ENCODE data around the gene HECTD4.

The HECTD4 gene

DNA sequence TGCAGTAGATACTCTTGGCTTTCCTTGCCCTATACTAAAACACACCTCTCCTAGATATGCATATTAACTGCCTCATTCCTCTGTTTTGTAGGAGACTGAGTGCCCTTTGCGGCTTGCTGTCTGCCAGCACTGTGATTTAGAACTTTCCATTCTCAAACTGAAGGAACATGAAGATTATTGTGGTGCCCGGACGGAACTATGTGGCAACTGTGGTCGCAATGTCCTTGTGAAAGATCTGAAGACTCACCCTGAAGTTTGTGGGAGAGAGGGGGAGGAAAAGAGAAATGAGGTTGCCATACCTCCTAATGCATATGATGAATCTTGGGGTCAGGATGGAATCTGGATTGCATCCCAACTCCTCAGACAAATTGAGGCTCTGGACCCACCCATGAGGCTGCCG is 241.5 kb downstream of the HECTD4 start:
- Mint-ChIP-seq H3K36me3 (ENCODE audit: low read depth) (peaks cover 47% of the 10 kb centered on the region), H3K4me1 (no peaks in the 10 kb centered on the region), H3K27ac (no peak overlapping the region), H3K4me3 (no peak overlapping the region), H3K9me3 (no peaks in the 10 kb centered on the region), H3K27me3 (ENCODE audit: low read depth, poor library complexity) (no peaks in the 10 kb centered on the region)
- no peak for DNase-seq
- no peak for TF ChIP-seq CTCF (IDR thresholded peaks at IDR 0.05)

GRCh38 chr12:112134731-112135130 is 247.5 kb downstream of the HECTD4 start:
- H3K9me3 Mint-ChIP-seq = no peaks in the 10 kb centered on the region
- H3K4me3 Mint-ChIP-seq = no peak overlapping the region
- no peak overlapping the region for H3K27ac Mint-ChIP-seq
- H3K27me3 Mint-ChIP-seq (ENCODE audit: low read depth, poor library complexity) = no peaks in the 10 kb centered on the region
- H3K4me1 Mint-ChIP-seq = no peaks in the 10 kb centered on the region
- TF ChIP-seq CTCF (IDR thresholded peaks at IDR 0.05) = no peak
- peaks cover 17% of the 10 kb centered on the region for H3K36me3 Mint-ChIP-seq (ENCODE audit: low read depth)
- no peak for DNase-seq

GRCh38 chr12:112133418-112133817 is 248.8 kb downstream of the HECTD4 start:
- H3K27ac Mint-ChIP-seq = no peak overlapping the region
- DNase-seq = no peak
- H3K36me3 Mint-ChIP-seq (ENCODE audit: low read depth) = peaks cover 12% of the 10 kb centered on the region
- H3K4me3 Mint-ChIP-seq = no peak overlapping the region
- no peak for TF ChIP-seq CTCF (IDR thresholded peaks at IDR 0.05)
- no peaks in the 10 kb centered on the region for H3K9me3 Mint-ChIP-seq
- no peaks in the 10 kb centered on the region for H3K4me1 Mint-ChIP-seq
- H3K27me3 Mint-ChIP-seq (ENCODE audit: low read depth, poor library complexity) = no peaks in the 10 kb centered on the region

DNA sequence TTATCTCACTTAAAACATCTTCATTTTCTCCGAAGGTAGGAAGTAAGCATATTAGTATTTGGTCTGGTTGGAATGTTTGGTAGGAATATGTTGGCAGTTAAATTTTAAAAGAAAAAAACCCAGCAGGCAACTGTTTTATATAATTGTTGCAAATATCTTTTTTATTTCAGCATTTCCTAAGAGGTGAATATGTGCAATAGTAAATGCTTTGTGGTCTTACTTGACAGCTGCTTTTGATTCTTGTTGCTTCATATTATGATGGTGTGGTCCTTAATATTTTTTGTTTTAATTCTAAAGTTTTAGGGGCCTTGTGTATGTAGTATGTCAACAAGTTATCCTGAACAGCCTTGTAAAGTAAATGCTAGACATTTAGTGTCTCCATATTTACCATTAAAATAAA is 250.5 kb downstream of the HECTD4 start:
- H3K27ac Mint-ChIP-seq = no peak overlapping the region
- DNase-seq = no peak
- no peaks in the 10 kb centered on the region for H3K9me3 Mint-ChIP-seq
- H3K27me3 Mint-ChIP-seq (ENCODE audit: low read depth, poor library complexity) = no peaks in the 10 kb centered on the region
- no peak overlapping the region for H3K4me3 Mint-ChIP-seq
- TF ChIP-seq CTCF (IDR thresholded peaks at IDR 0.05) = no peak
- peaks cover 7% of the 10 kb centered on the region for H3K4me1 Mint-ChIP-seq
- peaks cover 9% of the 10 kb centered on the region for H3K36me3 Mint-ChIP-seq (ENCODE audit: low read depth)

GRCh38 chr12:112130441-112130998 is 251.7 kb downstream of the HECTD4 start:
- DNase-seq = no peak
- Mint-ChIP-seq H3K4me1 (peaks cover 13% of the 10 kb centered on the region), H3K27me3 (ENCODE audit: low read depth, poor library complexity) (no peaks in the 10 kb centered on the region), H3K36me3 (ENCODE audit: low read depth) (peaks cover 6% of the 10 kb centered on the region), H3K4me3 (no peak overlapping the region), H3K9me3 (no peaks in the 10 kb centered on the region), H3K27ac (no peak overlapping the region)
- no peak for TF ChIP-seq CTCF (IDR thresholded peaks at IDR 0.05)

- Mint-ChIP-seq H3K27ac (no peak overlapping the region), H3K27me3 (ENCODE audit: low read depth, poor library complexity) (peaks cover 2% of the 10 kb centered on the region), H3K4me3 (peak overlapping the region; percentile 77), H3K4me1 (peaks cover 27% of the 10 kb centered on the region), H3K36me3 (ENCODE audit: low read depth) (no peaks in the 10 kb centered on the region), H3K9me3 (no peaks in the 10 kb centered on the region)
- no peak for TF ChIP-seq CTCF (IDR thresholded peaks at IDR 0.05)
- DNase-seq = no peak
Observed at GRCh38 chr12:112126911-112127310, 255.3 kb downstream of the HECTD4 start.
